Left renal pelvis (tissue), 4 donors: ENCODE results near the gene ZBED1. TPM values are rescaled to one million over a fixed set of nuclear protein-coding genes. Genes with fewer than 3 reads are reported as not detected.
"Not testable (repeated sequence)": the region's sequence is repeated elsewhere in the genome, so short reads cannot be mapped to it uniquely, and the experiment has no call there.

Source experiments
- DNase-seq, 4 donors: peaks; one replicate each; pipeline ENCODE4 v3.0.0-alpha.2; 2013; ENCODE audit warnings: low read depth in 4 of 4, low spot score in 3 of 4
- polyA plus RNA-seq, 4 donors: library from polyadenylated mRNA; unstranded; fragments of 120-200 nt; gene quantifications; one replicate each; pipeline ENCODE4 v1.2.1, GENCODE V29; 2013; ENCODE audit not compliant: insufficient read length in 4 of 4

Gene ZBED1
- polyA plus RNA-seq: 10 to 100 TPM; 32.9 to 49.8 (median 46.8) TPM

- DNase-seq: no peak
Observed at GRCh38 chrX:2500803-2501558, at the start of gene ZBED1, which contains the start of gene DHRSX. TSS of gene ZBED1 (minus strand) at chrX:2500976. CDS start at chrX:2490719, 10,257 bp downstream. TSS of gene DHRSX (minus strand) at chrX:2500976. CDS start at chrX:2500925, 51 bp downstream.

- no peak for DNase-seq
Observed at GRCh38 chrX:2549876-2550275, 49.1 kb upstream of the ZBED1 start.

GRCh38 chrX:2548711-2549423, 48.1 kb upstream of the ZBED1 start:
- DNase-seq: peak in 1 of 4 donors; percentile 5

- no peak for DNase-seq
Observed at GRCh38 chrX:2547736-2548135, 47.0 kb upstream of the ZBED1 start.

GRCh38 chrX:2546496-2546895, 45.7 kb upstream of the ZBED1 start:
- DNase-seq: no peak

GRCh38 chrX:2545144-2545543, 44.4 kb upstream of the ZBED1 start:
- DNase-seq: no peak

- DNase-seq: no peak
Observed at GRCh38 chrX:2542826-2543521, 42.2 kb upstream of the ZBED1 start.

GRCh38 chrX:2541603-2542002, 40.8 kb upstream of the ZBED1 start:
- no peak for DNase-seq

GRCh38 chrX:2540426-2540947, 39.7 kb upstream of the ZBED1 start:
- DNase-seq: no peak

GRCh38 chrX:2539586-2539985, 38.8 kb upstream of the ZBED1 start:
- no peak for DNase-seq

- DNase-seq: no peak
Observed at GRCh38 chrX:2538031-2538757, 37.4 kb upstream of the ZBED1 start.

GRCh38 chrX:2536974-2537373, 36.2 kb upstream of the ZBED1 start:
- no peak for DNase-seq

- DNase-seq: no peak
Observed at GRCh38 chrX:2536141-2536540, 35.4 kb upstream of the ZBED1 start.

- not testable (repeated sequence) for DNase-seq
Observed at GRCh38 chrX:2534261-2535021, 33.7 kb upstream of the ZBED1 start.

- DNase-seq: no peak
Observed at GRCh38 chrX:2533424-2533823, 32.6 kb upstream of the ZBED1 start.

GRCh38 chrX:2526390-2526789, 25.6 kb upstream of the ZBED1 start:
- DNase-seq: no peak

GRCh38 chrX:2523911-2524310, 23.1 kb upstream of the ZBED1 start:
- no peak for DNase-seq

- DNase-seq: no peak
Observed at GRCh38 chrX:2521927-2522386, 21.2 kb upstream of the ZBED1 start.

GRCh38 chrX:2521092-2521926, 20.5 kb upstream of the ZBED1 start:
- DNase-seq: no peak
